HG02678 (cell line): ENCODE measurements around the gene DRAM2.
"Not testable (repeated sequence)": the region's sequence is repeated elsewhere in the genome, so short reads cannot be mapped to it uniquely, and the experiment has no call there.

Experiments used
- ATAC-seq: cut with Tn5 transposase; IDR thresholded peaks from one replicate; pipeline ENCODE4 v1.9.1; 2021; ENCODE audit warnings: mild to moderate bottlenecking, moderate library complexity; ENCODE audit not compliant: unreplicated experiment

The DRAM2 gene

DNA sequence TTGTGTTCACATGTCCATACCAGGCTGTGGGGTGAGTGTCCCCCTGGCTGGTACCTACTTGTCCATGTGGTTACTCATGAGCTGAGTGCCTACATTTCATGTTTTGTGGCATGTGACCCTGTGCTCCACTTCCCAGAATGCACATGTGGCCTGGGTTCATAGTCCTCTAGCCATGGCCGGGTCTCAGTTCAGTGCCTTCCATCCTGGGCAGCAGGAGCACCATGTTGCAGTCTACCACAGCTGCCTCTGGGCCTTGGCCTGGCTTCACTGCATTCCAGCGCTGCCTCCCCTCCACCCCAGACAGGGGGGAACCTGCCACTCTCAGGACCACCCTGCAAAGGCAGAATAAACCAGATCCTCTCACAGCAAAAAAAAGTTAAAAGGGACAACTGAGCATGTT is 5.6 kb upstream of the DRAM2 start:
- ATAC-seq, result no peak

DNA sequence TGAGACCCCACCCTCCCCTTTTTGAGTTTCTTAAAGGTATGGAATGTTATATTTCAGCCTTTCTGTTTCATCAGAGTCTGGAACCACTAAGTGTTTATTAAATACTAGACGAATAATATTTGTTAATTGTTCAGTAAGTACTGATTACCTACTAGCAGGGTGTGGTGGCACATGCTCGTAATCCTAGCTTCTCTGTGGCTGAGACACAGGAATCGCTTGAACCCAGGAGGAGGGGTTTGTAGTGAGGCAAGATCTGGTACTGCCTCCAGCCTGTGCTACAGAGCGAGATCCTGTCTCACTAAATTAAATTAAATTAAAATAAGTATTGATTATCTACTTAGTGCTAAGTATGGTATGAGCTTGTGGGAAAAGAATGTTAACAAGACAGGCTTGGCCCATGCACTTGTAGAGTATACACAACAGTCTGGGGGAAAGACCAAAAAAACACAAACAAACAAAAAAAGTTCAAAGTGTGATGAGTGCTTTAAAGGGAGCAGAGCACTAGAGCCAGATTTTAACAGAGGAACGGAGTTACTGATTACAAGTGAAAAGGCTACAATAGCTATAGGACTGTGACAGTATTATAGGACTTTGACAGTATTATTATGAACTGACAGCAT is 2.6 kb upstream of the DRAM2 start:
- no peak for ATAC-seq

DNA sequence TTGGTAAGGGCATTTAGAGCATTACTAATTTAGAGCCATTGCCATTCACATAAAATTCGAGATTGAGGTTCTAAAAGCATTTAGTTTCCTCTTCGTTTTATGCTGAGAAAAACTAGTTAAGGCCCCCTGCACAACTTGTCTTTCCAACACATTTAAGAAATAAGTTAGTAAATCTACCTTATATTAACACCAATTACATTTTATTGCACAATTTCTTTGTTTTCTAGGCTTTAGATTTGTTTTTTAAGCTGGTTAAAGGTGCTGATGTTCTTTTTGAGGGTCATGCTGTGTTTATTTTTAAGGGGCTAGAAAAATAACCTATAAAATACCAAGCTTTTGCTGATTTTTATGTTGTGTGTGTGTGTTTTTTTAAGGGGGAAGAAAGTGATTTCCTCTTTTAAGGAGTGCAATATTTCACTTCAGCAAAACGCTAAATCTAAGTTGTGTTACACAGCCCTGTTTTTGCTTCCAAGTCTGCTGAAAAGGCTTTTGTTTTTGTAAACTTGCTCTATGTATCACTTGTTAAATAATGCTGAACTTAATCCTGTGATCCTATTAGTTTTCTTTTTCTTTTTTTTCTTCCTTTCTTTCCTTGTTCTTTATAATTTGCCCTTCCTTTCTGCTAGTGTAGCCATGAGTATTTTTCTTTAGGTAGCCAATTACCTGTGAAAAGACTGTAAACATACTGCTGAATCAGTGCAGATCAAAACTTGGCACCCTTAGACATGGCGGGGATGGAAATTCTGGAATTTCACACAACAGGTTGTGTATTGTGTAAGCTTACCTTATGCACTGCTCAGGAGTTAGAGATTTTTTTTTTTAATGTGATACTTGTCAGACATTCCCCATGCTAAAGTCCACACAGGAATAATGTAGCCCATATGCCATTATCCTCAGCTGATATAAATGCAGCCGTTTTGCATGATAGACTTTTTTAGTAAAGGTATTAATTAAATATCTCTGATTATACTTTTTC is 1.6 kb upstream of the DRAM2 start:
- no peak for ATAC-seq

DNA sequence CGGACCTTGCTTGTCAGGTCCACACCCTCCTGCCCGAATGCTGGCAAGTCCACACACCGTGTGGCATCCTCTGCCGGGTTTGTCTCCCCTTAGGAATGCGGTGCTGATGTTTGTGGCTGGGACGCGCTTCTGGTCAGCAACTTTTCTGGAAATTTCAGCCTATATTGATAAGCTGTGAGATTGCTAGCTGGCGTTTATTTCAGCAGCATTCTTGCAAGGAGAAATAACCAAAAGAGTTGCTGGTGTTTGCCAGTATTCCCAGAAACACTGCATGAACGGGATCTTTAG is 731 bp upstream of the DRAM2 start:
- ATAC-seq, result no peak

DNA sequence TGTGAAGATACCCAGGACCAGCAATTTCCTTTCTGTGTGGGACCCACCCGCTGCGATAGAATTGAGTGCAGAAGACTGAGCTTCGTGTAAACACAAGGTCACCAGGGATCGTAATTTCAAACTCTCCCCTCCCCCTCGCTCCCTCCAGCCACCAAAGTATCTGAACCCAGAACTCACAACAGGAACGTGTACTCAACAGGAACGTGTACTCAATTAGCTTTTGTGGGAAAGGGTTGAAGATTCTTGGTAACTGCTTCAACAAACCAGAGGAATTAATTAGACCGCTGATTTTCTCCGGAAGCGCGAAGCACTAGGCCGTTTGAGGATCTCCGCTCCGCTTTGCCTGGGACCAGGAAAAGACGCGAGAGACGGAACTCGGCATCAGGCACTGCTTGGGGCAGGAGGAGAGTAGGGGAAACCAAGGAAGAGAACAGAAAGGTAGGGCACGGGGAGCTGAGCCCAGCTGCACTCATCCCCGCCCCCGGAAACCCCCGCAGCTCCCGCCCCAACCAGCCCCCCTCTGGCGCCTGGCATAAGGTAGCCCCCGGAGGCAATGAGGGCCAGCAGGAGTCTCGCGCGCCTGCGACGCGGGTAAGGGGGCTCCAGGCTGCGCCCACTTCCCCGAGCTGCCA is 453 bp downstream of the DRAM2 start:
- peak; percentile 40 for ATAC-seq

DNA sequence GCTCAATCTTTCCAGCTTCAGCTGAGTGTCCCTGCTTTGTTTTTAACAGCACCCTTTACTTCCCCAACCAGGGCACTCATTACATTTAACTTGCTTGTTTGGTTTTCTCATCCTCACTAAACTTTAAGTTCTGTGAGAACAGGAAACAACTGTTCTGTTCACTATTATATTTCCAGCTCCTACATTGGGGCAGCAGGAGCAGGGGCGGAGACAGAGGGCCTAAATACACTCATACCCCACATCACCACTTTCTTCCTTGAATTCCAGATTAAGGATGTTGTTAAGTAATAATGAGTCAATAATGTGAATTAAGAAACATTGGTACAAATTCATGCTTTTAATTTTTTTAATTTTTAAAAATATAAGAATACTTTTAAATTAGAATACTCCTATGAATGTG is 6.0 kb downstream of the DRAM2 start:
- ATAC-seq, result no peak

DNA sequence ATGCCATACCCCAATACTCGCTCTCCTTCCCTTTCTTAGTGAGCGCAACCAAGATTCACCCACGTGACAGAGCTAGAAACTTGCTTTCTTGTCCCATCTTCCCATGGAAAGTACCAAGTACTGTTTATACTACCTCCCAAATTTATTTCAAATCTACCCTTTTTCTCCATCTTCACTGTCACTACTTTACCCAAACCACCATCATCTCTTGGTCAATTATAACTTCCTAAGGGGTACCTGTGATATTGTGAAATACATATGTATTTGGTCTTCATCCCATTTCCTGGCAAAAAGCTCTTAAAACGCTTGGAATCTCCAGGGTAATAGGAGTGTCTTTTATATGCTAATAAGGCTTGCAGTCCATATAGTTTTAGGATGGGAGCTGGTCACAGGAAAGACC is 8.2 kb downstream of the DRAM2 start:
- no peak for ATAC-seq

DNA sequence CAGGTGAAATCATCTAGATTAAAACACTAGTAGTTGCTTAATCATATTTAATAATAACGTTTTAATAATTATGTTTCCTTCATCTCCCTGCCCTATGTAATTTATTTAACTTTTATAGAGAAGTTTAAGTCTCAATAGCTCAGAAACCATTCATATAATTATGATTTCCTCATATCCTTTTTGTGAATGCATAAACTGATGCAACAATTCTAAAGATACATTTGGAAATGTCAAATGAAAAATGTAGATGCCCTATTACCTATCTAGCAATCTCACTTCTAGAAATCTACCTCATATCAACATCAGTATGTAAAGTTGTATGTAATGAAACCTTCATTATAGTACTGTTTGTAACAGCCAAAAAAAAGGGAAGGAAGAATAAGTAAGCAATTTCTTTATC is 10.5 kb downstream of the DRAM2 start:
- ATAC-seq, result no peak

DNA sequence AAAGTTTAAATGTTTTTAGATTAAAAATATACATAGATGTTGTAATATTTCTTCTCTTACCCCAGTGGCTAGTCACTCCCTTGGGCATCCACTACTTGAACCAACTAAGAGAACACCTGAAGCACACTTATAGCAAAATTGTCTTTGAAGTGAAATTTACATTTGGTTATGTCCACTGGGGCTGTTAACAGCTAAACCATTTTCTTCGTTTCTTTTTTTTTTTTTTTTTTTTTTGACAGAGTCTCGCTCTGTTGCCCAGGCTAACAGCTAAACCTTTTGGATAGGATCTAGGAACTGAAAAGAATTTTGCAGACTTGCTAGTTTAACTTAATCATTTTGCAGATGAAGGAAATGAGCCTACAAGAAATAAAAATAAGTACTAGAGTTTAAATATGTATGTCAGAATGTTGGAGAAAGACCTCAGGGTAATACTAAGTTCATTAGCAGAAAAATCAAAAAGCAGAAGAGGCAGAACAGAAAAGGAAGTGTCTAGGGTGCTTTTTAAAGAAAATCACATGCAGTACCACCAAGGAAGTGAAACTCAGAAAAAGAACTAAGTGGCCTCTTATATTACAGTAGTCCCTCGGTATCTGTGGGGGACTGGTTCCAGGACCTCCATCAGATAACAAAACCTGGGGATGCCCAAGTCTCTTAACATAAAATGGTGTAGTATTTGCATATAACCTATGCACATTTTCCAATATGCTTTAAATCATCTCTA is 11.8 kb downstream of the DRAM2 start:
- ATAC-seq, result peak; percentile 89

DNA sequence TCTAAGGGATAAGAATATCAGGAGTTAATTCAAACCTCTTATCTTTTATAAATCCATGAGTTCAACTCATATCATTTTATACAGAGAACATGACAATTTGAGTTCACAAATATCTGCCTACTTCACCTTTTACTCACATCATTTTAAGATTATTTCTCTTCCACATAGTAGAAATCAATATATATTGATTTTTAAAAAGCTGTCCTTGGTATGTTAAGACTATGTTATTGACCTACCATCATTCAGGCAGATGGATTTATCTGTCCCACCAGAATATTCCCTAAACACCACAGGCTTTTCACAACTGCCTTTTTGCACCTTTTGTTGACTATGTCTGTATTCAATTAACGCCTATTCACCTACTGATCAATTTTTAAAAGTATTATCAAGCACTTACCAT is 13.5 kb downstream of the DRAM2 start:
- ATAC-seq, result no peak

DNA sequence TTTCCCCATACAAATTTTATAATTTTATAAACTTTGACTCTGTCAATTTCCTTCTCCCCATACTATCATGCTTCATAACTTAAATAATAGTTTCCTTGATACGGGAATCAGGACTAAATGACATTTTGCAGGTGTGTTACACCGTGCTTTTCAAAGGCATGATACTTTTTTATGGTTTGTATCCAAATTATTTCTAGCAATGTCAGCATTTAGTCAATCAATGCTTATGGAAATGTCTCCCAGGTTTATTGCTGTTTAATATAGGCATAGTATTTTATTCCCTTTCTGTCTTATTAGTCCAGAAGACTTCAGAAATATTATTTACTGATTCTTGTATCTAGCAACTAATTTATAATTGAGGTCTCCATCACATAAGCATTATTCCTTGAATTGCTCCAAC is 23.4 kb downstream of the DRAM2 start:
- no peak for ATAC-seq

DNA sequence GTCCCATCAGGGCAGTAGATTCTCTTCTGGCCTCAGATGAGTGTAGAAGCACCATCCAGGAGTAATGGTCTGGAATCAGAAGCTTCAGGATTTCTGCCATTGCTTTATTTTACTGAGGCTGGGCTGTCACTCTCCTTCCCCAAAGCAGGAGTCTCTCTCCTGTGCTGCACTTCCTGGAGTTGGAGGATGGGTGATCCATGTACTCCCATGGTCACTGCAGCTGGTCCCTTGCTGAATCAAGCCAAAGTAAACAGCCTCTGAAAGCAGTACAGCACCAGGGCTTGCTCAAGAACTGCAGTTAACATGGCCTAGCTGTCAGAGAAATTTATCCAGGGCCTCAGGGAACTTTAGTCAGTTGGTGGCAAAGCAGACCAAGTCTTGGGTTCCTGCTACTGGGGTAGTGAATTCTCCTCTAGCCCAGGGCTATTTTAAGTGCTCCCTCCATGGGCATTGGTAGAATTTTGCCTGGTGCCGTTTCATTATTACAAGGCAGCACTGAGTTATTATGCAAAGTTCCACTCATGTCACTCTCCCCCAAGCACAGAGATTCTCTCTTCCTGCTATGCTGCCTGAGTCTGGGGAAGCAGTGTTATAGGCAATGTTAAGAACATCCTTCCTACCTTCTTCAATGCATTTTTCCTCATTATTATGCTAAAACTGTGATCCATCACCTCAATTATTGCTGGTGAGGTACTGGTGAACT is 29.5 kb downstream of the DRAM2 start:
- ATAC-seq, result no peak

DNA sequence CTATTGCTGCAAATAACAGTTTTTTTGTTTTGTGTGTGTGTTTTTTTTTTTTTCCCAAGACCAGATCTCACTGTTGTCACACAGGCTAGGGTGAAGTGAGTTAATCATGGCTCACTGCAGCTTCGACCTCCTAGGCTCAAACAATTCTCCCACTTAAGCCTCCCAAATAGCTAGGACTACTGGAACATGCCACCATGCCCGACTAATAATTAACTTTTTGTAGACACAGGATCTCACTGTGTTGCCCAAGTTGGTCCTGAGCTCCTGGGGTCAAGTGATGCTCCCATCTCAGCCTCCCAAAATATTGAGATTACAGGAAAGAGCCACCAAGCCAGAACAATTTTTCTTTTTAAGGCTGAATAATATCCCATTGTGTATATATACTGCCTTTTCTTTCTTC is 34.9 kb downstream of the DRAM2 start:
- no peak for ATAC-seq

DNA sequence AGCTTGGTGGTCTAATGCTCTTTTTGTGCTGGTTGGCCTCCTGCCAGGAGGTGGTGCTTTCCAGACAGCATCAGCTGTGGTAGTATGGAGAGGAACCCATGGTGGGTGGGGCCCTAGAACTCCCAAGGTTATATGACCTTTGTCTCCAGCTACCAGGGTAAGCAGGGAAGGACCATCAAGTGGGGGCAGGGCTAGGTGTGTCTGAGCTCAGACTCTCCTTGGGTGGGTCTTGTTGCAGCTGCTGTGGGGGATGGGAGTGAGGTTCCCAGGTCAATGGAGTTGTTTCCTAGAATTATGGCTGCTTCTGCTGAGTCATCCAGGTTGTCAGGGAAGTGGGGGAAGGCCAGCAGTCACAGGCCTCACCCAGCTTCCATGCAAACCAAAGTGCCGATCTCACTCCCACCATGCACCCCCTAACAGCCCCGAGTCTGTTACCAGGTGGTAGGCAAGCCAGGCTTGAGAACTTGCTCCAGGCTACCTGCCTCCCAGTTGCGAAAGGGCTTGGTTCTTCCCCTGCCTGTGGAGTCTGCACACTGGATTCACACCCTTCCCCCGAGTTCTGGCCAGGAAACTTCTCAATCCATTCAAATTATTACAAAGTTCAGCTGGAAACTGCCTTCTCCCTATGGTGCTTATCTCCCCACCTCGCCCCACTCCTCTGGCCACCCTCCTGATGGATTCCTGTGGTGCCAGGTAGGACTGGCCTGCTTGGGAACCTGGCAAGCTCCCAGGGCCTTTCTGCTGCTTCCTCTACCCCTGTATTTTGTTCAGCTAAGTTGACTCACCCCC is 37.8 kb downstream of the DRAM2 start:
- no peak for ATAC-seq

DNA sequence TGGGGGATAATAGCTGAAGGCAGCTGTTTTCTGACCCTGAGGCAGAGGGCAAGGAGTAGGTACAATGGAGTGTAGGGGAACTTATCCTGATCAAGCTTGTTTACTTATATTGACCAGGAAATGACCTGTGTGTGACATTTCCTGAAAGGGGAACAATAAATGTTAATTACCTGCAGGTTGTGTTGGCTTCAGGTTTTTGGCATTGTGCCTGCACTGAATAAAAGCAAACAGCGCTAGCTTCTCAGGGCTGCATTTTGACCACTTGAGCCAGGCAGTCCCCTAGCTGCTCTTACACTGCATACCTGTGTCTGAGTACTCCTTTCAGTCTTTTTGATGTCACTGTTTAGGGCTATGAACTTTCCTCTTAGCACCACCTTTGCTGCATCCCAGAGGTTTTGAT is 40.6 kb downstream of the DRAM2 start:
- ATAC-seq, result no peak

DNA sequence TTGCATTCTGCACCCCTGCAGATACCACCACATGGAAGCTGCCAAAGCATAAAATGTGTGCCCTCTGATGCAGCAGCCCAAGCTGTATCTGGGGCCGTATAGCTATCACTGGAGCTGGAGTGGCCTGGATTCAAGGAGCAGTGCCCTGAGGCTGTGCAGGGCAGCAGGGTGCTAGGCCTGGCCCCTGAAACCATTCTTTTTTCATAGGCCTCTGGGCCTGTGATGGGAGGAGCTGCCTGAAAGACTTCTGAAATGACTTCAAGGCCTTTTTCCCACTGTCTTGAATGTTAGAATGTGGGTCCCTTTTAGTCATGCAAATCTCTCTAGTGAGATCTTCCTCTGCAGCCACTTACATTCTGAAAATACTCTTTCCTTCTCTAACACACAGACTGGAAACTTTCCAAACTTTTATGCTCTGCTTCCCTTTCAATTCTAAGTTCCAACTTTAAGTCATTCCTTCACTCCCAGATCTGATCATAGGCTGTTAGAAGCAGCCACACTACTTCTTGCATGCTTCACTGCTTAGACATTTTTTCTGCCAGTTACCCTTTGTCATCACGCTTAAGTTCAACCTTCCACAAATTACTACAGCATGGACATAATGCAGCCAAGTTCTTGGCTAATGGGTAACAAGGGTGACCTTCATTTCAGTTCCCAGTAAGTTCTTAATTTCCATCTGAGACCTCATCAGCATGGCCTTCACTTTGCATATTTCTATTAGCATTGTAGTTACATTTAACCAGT is 42.4 kb downstream of the DRAM2 start:
- ATAC-seq, result no peak

DNA sequence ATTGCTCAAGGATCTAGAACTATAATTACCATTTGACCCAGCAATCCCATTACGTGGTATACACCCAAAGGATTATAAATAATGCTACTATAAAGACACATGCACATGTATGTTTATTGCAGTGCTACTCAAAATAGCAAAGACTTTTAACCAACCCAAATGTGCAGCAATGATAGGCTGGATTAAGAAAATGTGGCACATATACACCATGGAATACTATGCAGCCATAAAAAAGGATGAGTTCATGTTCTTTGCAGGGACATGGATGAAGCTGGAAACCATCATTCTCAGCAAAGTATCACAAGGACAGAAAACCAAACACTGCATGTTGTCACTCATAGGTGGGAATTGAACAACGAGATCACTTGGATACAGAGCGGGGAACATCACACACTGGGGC is 44.5 kb downstream of the DRAM2 start:
- not testable (repeated sequence) for ATAC-seq

DNA sequence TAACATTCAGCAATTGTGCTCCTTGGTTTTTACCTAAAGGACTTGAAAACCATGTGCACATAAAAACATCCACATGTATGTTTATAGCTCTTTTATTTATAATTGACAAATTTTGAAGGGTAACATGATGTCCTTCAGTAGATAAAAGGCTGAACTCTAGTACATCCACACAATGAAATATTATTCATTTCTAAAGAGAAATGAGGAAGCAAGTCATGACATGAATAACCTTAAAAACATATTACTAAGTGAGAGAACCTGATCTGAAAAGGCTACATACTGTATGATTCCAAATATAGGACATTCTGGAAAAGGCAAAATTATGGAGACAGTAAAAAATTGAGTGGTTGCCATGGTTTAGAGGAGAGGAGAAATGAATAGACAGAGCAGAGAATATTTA is 50.3 kb downstream of the DRAM2 start:
- ATAC-seq, result no peak

DNA sequence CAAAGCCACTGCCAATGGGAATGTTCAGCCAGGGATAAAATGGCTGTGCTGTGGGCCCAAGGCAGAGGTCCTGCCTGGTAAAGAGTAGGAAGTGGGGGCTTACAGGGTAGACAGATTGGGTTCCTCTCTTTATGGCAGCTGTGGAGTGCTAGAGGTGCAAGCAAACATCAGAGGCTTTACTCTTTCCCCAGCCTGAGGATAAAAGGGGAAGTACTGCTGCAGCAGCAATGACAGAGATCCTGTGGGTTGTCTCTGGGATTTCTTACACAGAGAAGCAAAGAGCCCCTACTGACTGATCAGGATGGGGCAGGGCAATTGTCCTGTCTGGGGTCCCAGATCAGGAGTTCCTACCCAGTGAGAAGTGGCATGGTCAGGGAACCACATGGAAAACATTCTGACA is 54.2 kb downstream of the DRAM2 start:
- no peak for ATAC-seq
